Activated CD4-positive, alpha-beta T cell treated with anti-CD3 and anti-CD28 coated beads, Interleukin-2, amount 50 U/mL, for 48 hours (primary cell): ENCODE results near the gene RELN.
"Not testable (repeated sequence)": the region's sequence is repeated elsewhere in the genome, so short reads cannot be mapped to it uniquely, and the experiment has no call there.

Experiments used
- DNase-seq, 2 experiments: peaks; one replicate each; pipeline ENCODE4 v3.0.0-alpha.2; 2020

The RELN gene

DNA sequence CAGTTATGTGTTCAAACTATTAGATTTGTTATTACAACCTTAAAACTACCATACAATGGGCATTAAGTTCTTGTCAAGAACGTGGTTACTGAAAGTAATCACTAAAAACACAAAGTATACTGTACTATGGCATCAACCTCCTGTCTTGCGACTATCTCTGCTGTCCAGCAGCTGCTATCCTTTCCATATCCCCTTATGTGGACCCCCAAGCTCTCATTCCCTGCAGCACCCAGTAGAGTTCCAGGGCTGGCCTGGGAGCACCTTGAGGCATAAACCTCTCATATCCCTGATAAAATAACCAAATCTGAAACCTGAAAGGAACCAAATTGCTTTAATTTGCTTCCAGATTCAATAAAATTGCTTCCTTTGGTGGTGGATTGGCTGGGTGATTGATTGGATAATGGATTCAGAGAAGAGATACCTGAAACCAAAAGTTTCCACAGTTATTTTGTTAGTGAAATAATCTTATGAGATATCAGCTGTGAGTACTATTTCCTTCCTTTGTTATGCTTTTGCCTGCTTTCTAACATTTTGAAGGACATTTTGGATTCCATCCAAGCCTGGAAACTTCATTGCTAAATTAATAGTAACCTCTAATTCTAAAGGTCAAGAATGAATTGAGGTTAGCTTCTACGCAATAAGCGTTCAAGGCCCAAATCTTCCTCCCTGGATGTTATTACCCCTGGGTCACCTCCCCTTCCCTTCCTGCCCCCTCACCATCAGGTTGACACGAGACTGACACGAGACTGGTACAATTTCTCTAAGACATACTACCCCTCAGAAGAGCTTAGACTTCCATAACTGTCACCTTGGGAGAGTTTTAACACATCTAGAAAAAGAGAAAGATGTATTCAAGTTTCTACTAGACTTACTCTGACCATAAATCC, 48.8 kb downstream of the RELN start:
- DNase-seq: no peak

GRCh38 chr7:103937680-103938079, 51.8 kb downstream of the RELN start:
- no peak for DNase-seq

DNA sequence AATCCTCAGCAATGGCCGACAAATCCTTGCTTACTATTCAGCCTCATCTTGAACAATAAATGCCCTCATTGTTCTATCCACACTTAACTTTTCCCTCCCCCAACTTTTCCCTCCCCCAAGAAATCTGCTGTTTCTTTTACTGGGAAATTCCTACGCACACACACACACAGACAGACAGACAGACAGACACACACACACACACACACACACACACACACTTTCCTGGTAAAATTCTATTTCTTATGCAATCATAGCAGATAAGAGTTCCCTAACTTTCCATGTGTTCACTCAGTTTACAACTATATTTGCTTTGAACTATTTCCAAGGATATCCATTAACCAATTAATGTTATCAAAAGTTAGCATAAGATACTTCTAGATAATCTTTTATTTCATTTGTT, 52.9 kb downstream of the RELN start:
- DNase-seq: no peak

GRCh38 chr7:103934508-103934907, 55.0 kb downstream of the RELN start:
- no peak for DNase-seq

DNA sequence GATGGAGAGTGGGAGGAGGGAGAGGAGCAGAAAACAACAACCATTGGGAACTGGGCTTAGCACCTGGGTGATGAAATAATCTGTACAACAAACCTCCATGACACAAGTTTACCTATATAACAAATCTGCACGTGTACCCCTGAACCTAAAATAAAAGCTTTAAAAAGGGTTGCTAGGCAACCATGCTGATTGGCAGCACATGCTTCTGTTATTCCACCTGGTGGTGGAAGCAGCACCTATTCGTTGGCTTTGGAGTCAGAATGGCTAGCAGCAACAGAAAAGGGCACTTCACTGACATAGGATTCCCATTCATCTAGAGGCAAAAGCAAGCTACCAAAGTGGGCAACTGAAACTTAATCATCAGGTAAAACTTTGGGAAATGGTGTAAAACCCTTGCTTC, 57.1 kb downstream of the RELN start:
- DNase-seq: no peak

DNA sequence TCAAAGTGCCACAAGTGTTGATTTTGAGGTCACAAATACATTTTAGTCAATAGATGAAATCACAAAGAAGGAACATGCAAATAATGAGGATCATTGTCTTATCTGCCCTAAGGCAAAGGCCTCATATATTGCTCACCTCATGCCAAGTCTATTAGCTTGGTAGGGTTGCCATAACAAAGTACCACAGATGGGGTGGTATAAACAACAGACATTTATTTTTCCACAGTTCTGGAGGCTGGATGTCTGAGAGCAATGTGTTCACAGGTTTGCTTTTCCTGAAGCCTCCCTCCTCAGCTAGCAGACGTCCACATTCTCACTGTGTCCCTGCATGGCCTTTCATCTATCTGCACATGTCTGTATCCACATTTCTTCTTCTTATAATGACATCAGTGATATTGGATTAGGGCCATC, 59.6 kb downstream of the RELN start:
- DNase-seq: no peak

- no peak for DNase-seq
These were observed 60.9 kb downstream of the RELN start for GRCh38 chr7:103928581-103928980.

DNA sequence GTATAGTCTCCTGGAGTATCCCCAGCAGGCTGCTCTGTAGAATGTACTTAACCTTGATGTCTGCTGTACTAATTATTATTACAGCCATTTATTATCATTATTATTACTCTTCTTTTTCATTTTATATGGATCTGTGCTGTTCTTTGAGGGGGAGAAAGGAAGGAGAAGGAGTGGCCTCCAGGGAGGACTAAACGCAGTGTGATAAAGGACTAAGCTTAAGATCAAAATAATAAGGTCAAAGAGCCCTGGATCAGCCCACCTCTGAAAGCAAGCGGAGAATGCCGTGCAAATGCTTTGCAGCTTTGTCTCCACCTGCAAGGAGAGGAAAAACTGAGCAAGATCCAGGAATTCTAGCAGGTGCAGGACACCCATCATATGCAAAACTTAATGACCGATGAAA, 65.3 kb downstream of the RELN start:
- no peak for DNase-seq

GRCh38 chr7:103922407-103922806, 67.1 kb downstream of the RELN start:
- DNase-seq: no peak

DNA sequence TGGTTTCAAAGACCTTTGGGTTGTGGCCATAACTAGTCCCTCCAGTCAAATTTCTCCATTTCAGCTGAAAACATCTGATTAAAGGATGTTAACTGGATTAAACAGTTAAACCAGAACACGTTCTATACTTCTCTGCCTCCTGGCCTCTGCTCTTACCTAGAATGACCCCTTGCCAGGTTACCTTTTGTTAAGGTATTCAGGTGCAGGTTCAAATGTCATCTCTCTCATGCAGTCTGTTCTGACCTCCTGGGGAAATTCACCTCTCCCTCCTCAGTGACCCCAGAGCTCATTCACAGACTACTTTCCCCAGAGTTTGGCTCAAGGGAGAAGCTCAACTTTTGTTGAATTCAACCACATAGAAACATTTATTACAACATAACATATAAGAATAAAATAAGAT, 67.8 kb downstream of the RELN start:
- DNase-seq: no peak

DNA sequence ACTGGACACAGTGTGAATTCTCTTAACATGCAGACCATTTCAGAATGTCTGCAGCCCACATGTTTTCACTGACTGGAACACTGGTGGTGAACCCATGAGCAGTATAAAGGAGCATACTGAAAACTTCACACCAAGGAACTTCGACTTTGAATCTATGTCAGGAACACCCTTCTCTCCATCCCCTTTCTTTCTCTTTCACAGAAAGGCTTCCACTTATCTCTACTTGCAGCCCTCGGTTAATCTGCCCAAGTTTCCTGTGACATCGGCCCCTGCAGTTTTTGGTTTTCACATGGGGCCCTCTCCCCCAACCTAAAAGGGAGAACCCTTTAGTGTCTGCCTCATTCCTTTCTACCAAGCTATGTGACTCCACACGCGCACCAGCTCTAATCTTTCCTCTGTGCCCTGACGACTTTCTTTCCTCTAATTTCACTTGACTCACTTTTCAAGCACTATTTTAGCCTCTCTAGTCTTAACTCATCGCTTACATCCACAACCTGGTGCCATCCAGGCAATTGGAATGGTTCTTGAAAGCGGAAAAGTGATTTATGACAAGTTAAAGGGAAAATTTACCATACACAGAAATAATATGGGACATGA, 70.1 kb downstream of the RELN start:
- no peak for DNase-seq

GRCh38 chr7:103918631-103919271, 70.7 kb downstream of the RELN start:
- no peak for DNase-seq

DNA sequence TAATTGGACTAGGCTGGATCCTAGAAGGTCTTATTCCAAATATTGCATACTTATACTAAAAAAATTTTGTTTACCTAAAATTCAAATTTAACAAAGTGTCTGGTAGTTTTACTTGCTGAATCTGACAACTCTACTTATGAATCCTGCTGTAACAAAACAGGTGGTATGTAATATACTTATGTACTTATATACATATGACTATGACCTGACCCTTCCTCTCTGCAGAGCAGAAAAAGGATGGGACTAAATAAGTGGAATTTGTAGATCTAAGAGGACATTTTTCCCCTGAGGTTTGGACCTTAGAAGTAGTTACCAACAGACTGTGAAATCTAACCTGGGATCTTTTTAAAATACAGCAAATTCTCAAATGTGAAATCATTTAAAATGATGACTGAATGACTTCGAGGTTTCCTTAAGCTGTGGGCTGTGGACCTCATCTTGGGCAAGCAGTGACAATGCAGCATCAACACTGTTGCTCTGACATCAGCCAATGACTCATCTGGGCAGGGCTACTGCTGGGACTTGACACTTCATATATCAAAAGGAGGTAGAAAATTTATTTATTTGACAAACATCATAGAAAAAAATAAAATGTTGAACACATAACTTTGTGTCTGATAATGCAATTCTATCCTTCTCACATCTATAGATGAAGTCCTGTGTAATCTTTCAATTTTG, 73.6 kb downstream of the RELN start:
- DNase-seq: no peak

DNA sequence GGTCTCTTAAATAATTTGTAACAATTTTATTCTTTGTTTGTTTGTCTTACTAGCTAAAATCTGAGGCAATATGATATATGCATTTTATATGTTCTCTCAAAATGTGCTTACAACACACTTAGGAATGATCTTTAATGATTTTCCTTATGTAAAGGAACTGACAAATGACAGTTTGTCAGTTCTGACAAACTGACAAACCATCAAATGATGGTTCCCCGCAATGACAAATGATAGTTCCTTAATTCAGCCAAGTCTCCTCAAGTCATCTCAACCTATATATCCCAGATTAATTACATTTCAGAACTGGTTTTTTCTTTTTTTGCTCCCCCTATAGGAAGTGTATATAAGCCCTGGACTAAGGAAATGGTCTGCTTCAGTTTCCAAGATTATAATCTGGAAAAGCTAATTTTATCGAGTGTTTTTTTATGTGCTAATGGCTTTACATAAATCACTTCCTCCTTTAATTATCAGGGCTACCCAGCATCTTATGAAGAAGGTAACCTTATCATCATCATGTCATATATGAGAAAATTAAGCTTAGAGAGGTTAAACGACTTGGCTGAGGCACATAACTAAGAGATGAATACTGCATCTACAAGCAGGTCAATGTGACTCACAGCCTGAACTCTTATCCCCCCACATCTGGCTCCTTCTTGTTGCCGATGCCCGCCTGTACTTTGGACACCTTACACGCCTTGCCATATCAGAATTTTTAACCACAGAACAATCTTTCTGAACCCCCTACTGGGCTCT, 75.1 kb downstream of the RELN start:
- no peak for DNase-seq

GRCh38 chr7:103912891-103913605, 76.4 kb downstream of the RELN start:
- no peak for DNase-seq

- not testable (repeated sequence) for DNase-seq
These were observed 78.4 kb downstream of the RELN start for GRCh38 chr7:103911015-103911414.

DNA sequence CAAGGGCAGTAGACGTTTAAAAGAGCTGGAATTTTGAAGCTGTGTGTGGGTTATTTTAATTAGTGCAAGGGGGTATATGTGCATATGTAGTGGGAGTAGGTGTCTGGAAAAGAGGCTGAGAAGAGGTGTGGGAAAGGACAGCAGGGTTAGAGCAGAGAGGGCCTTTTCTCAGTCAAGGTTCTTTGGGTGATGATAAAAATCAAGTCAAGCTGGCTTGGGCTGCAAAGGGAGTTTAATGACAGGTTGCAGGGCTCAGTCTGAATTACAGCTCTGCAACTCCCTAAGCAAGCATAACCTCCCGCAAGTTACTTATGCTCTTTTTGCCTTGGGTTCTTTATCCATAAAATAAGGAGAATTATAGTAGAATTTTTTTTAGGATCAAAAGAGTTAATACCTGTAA, 83.5 kb downstream of the RELN start:
- no peak for DNase-seq

DNA sequence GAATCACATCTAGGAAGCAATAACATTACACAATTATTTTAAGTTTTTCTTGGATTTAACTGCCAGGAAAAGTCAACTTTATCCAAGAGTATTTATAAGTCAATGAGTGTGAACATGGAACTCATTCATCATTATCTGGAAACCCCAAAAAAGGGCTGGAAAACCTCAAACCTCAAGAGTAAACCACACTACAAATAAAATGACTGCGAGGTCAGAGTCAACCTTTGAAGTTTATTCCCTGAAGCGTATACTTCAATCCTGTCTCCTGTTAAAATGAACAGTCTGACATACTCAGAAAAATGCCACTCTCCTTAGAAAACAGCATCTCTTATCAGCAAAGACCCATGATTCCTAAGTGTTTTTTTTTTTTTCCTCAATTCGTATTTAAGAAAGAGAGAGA, 86.5 kb downstream of the RELN start:
- no peak for DNase-seq

DNA sequence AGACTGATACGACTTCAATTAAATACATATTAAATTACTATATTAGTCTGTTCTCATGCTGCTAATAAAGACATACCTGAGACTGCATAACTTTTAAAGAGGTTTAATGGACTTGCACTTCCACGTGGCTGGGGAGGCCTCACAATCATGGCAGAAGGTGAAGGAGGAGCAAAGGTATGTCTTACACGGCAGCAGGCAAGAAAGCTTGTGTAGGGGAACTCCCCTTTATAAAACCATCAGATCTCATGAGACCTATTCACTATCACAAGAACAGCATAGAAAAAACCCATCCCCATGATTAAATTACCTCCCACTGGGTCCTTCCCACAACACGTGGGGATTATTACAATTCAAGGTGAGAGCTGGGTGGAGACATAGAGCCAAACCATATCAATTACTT, 92.6 kb downstream of the RELN start:
- not testable (repeated sequence) for DNase-seq

- no peak for DNase-seq
These were observed 94.5 kb downstream of the RELN start for GRCh38 chr7:103894656-103895596.

DNA sequence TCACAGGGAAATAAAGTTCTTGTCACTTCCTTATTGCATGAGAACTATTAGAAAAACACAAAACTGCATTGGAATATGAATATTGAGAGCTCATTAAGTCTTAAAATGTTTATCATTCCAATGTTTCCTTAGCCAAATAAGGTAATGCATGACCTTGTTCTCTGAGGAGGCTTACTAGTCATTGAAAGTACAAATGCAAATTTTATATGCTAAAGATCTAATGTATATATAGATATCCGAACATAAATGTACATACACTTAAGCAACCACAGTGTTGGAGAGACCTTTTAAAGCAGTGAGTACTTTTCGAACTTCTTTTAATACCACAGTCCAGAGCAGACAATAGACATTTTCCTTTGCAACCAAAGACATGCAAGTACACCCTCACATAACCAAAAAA, 96.1 kb downstream of the RELN start:
- DNase-seq: no peak
